T-helper 2 cell (primary cell): ENCODE measurements around the gene CRTAP.
"Not testable (repeated sequence)": the region's sequence is repeated elsewhere in the genome, so short reads cannot be mapped to it uniquely, and the experiment has no call there.

Experiments used
- DNase-seq, 5 experiments: peaks; one replicate each; pipeline versions ENCODE4 v3.0.0 to v3.0.0-alpha.2; 2012 to 2022

The CRTAP gene

GRCh38 chr3:33179132-33179531 is 65.3 kb downstream of the CRTAP start:
- DNase-seq = no peak

- DNase-seq = no peak
Measured at GRCh38 chr3:33181229-33181628, 67.4 kb downstream of the CRTAP start.

GRCh38 chr3:33181641-33182040 is 67.8 kb downstream of the CRTAP start:
- not testable (repeated sequence) for DNase-seq

- no peak for DNase-seq
Measured at GRCh38 chr3:33184863-33185262, 71.0 kb downstream of the CRTAP start.

DNA sequence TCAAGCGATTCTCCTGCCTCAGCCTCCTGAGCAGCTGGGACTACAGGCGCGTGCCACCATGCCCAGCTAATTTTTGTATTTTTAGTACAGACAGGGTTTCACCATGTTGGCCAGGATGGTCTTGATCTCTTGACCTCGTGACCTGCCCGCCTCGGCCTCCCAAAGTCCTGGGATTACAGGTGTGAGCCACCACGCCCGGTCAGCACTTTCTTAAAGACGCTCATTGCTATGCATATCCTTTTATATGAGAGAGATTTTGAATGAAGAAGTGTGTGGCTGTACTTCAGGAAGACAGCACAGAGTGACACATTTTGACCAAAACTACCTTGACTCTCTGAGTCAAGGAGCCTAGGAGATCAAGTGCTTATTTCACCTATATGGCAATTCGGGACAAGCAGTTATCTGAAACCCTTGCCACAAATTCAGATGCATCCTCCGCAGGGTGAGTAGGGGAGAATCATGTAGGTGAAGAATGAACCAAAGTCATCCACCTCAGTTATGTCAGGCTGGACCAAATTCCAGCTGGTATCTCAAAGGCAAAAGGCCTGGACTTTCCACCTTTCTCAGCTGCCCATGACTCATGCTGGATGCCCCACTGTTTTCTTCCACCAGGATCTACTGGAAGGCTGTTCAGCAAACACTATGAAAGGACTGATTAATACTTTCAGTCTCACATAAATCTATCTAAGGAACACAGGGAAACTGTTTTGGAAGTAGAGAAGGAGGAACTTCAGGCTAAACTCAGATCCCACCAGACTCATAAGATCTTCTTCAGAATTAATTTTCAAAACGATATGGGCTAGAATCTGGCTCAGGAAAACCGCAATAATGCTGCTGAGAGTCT is 72.9 kb downstream of the CRTAP start:
- DNase-seq = no peak

- no peak for DNase-seq
Measured at GRCh38 chr3:33187368-33187634, 73.5 kb downstream of the CRTAP start.

DNA sequence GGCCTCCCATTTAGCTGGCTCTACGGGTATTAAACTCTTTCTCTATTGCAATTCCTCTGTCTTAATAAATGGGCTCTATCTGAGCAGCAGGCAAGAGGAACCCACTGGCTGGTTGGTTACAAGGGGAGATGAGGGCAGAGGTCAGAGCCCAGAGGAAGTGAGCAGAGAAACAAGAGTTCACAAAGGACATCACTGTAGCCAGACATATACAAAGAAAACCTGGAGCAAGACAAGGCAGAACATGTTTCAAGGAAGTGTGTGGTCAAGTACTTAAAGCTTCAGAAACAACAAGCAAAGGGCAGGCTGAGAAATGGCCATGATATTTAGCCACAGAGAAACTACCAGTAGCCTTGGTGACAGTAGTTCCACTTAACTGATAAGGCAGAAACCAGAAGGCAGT is 80.5 kb downstream of the CRTAP start:
- DNase-seq = no peak

DNA sequence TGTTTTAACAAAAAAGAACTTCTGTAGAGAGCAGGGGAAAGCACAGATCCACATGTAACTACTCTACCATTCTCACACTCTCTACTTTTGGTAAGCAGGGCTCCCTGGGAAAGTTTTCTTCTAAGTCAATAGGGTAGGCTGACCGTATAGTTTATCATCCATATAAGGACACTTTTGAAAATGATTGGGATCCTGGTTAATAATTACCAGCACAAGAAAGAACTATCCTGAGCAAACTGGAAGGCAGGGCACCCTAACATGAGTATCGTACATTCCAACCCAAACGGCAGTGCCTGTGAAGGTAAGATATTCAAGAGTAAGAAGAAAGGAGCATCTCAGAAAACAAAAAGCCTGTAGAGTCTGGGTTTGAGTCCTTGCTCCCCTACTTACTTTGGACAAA is 82.7 kb downstream of the CRTAP start:
- DNase-seq = no peak
